ENCODE results near the gene FRMD6.
A peak's percentile ranks its signal among the peaks of the same experiment; 100 is the strongest.

Gene FRMD6

GRCh38 chr14:51674294-51675002 is 22.7 kb downstream of the FRMD6 start:
- DNase-seq: no peak

- DNase-seq: no peak
These were observed 24.8 kb downstream of the FRMD6 start for GRCh38 chr14:51676549-51676948.

- peak; percentile 43 for DNase-seq
These were observed 25.6 kb downstream of the FRMD6 start for GRCh38 chr14:51677266-51677665.

GRCh38 chr14:51677738-51678137 is 26.0 kb downstream of the FRMD6 start:
- DNase-seq: no peak

- DNase-seq: no peak
These were observed 28.3 kb downstream of the FRMD6 start for GRCh38 chr14:51680031-51680430.

- no peak for DNase-seq
These were observed 29.7 kb downstream of the FRMD6 start for GRCh38 chr14:51681411-51681810.

- DNase-seq: no peak
These were observed 30.7 kb downstream of the FRMD6 start for GRCh38 chr14:51682411-51682810.

- DNase-seq: no peak
These were observed 33.0 kb downstream of the FRMD6 start for GRCh38 chr14:51684760-51685159.

GRCh38 chr14:51691176-51691575 is 39.5 kb downstream of the FRMD6 start:
- no peak for DNase-seq

GRCh38 chr14:51692646-51693045 is 40.9 kb downstream of the FRMD6 start:
- DNase-seq: no peak

- DNase-seq: no peak
These were observed 46.1 kb downstream of the FRMD6 start for GRCh38 chr14:51697848-51698247.

GRCh38 chr14:51701951-51702350 is 50.2 kb downstream of the FRMD6 start:
- DNase-seq: no peak

- DNase-seq: no peak
These were observed 52.1 kb downstream of the FRMD6 start for GRCh38 chr14:51703787-51704186.

- no peak for DNase-seq
These were observed 52.8 kb downstream of the FRMD6 start for GRCh38 chr14:51704545-51704944.

GRCh38 chr14:51707327-51707726 is 55.6 kb downstream of the FRMD6 start:
- no peak for DNase-seq

GRCh38 chr14:51711505-51711904 is 59.8 kb downstream of the FRMD6 start:
- no peak for DNase-seq

- no peak for DNase-seq
These were observed 63.5 kb downstream of the FRMD6 start for GRCh38 chr14:51715250-51715649.

GRCh38 chr14:51715742-51716141 is 64.0 kb downstream of the FRMD6 start:
- DNase-seq: no peak

GRCh38 chr14:51716610-51717009 is 64.9 kb downstream of the FRMD6 start:
- no peak for DNase-seq

GRCh38 chr14:51717766-51718165 is 66.1 kb downstream of the FRMD6 start:
- DNase-seq: no peak

- DNase-seq: no peak
These were observed 68.2 kb downstream of the FRMD6 start for GRCh38 chr14:51719955-51720354.

GRCh38 chr14:51723990-51724389 is 72.3 kb downstream of the FRMD6 start:
- DNase-seq: no peak

- no peak for DNase-seq
These were observed 72.9 kb downstream of the FRMD6 start for GRCh38 chr14:51724650-51725049.

GRCh38 chr14:51725061-51725460 is 73.4 kb downstream of the FRMD6 start:
- DNase-seq: no peak

- no peak for DNase-seq
These were observed 74.6 kb downstream of the FRMD6 start for GRCh38 chr14:51726166-51726899.

All from midbrain (tissue), 1 donor.